Osteocyte (in vitro differentiated cells): ENCODE results near the gene CISD3. TPM values are rescaled to one million over a fixed set of nuclear protein-coding genes. Genes with fewer than 3 reads are reported as not detected.

Experiments
- DNase-seq: peaks from one replicate; pipeline ENCODE4 v3.0.0; 2021; ENCODE audit warnings: mixed read lengths; ENCODE audit not compliant: unreplicated experiment; ENCODE audit errors: extremely low spot score
- H3K27ac Mint-ChIP-seq: one replicate; pipeline ENCODE4 v1.8.0; 2021; ENCODE audit warnings: mild to moderate bottlenecking, mixed read lengths; ENCODE audit not compliant: unreplicated experiment
- H3K27me3 Mint-ChIP-seq: one replicate; pipeline ENCODE4 v1.8.0; 2021; ENCODE audit warnings: mixed read lengths; ENCODE audit not compliant: unreplicated experiment
- H3K36me3 Mint-ChIP-seq: one replicate; pipeline ENCODE4 v1.8.0; 2021; ENCODE audit warnings: mixed read lengths; ENCODE audit not compliant: unreplicated experiment
- H3K4me1 Mint-ChIP-seq: one replicate; pipeline ENCODE4 v1.8.0; 2021; ENCODE audit warnings: mixed read lengths; ENCODE audit not compliant: unreplicated experiment
- H3K4me3 Mint-ChIP-seq: one replicate; pipeline ENCODE4 v1.8.0; 2021; ENCODE audit warnings: mild to moderate bottlenecking, moderate library complexity, mixed read lengths; ENCODE audit not compliant: unreplicated experiment
- H3K9me3 Mint-ChIP-seq: one replicate; pipeline ENCODE4 v1.8.0; 2021; ENCODE audit warnings: mixed read lengths; ENCODE audit not compliant: unreplicated experiment
- CTCF ChIP-seq: fragments of 200-600 bp; sonication (generic); IDR thresholded peaks from 2 replicates; pipeline ENCODE4 v1.5.0; 2021; ENCODE audit warnings: antibody characterized with exemption, mild to moderate bottlenecking, moderate library complexity
- total RNA-seq: library from RNA; stranded (reverse); gene quantifications from 2 replicates; pipeline ENCODE4 v1.2.1, GENCODE V29; 2021

The CISD3 gene
- total RNA-seq, 1 donor from 2014 or later, result 16.7 TPM

DNA sequence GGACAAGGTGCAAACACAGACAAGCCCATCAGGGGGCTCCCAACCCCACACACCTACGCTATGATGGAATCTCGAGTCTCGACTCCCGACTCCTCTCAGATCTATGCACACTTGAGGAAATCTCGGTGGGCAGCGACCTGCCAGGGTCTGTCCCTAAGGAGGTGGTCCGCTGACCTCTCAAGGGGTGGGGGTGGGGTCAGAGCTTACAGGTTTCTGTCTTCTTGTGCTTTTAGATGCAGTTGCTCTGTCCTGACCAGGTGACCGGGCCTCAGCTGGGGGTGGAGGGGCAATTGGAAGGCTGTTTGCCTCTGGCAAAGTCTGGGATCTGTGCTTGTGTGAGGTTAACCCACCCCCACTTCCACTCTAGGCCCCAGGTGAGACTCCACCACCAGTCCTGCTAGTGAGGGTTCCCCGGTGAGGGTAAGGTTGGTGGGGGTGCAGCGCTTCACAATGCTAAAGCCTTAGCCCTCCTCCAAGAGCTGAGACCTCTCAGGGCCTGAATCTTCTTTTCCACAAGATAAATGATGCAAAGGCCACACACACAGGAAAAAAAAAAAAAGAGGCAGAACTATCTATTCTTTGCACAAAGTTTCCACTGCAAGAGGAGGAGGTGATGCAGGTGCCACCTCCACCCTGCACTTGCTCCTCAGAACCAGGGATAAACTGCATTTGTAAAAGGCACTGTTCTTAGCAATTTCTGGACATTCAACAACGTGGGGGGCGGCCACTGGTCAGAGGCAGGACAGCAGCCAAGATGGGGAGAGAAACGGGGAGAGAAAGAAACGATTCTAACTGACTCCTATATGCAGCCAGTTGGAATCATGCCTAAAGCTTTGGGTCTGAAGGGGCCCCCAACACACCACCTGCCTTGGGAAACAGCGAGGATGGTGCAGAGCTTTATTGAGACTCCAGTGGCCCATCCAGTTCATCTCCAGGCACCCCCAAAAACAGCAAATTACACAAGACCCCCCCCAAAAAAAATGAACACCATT is 4.1 kb downstream of the CISD3 start:
- Mint-ChIP-seq H3K27ac (no peak overlapping the region), H3K36me3 (peaks cover 21% of the 10 kb centered on the region), H3K27me3 (no peaks in the 10 kb centered on the region), H3K9me3 (no peaks in the 10 kb centered on the region), H3K4me3 (no peak overlapping the region), H3K4me1 (peaks cover 28% of the 10 kb centered on the region)
- no peak for TF ChIP-seq CTCF
- no peak for DNase-seq

DNA sequence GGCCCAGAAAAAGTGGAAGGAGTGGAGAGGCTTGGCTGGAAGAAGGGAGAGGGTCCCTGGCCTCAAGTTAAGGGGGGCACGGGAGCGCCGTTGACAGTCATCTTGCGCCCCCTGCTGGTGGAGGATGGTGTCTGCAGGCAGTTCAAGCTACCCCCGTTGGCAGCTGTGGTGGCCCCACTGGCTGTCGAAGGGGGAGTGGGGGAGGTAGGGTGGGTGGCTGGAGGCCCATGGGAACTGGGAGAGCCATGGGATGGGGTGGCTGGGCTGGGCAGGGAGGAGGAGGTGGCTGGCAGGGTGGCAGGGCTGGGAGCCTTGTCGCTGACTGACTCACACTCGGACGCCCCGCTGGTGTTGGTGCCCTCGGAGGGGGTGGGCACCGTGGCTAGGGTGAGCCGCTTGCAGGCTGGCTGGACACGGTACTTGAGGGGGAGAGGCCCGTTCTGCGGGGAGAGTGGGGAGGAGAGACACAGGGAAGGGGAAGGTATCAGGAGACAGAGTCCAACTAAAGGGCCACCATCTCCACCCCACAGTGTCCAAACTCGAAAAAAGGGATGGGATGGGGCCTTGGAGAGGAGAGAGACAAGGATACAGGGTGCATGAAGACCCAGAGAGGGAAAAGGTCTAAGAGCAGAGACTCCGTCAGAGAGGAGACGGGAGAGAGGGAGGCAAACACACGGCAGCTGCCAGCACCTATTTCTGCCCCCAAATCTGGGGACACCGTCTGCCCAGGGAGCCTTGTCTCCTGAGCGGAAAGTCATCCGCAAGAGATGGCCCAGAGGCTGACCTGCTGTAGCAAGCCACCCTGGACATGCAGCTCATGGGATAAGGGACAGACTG is 5.2 kb downstream of the CISD3 start:
- Mint-ChIP-seq H3K4me3 (no peak overlapping the region), H3K27me3 (no peaks in the 10 kb centered on the region), H3K36me3 (peaks cover 22% of the 10 kb centered on the region), H3K9me3 (no peaks in the 10 kb centered on the region), H3K27ac (peak overlapping the region; percentile 27), H3K4me1 (peaks cover 24% of the 10 kb centered on the region)
- peak; percentile 85 for TF ChIP-seq CTCF
- DNase-seq, result no peak

GRCh38 chr17:38738007-38738662 is 8.0 kb downstream of the CISD3 start:
- no peaks in the 10 kb centered on the region for H3K27me3 Mint-ChIP-seq

GRCh38 chr17:38738686-38739085 is 8.5 kb downstream of the CISD3 start:
- Mint-ChIP-seq H3K36me3 (peaks cover 18% of the 10 kb centered on the region), H3K4me1 (peaks cover 29% of the 10 kb centered on the region), H3K4me3 (no peak overlapping the region), H3K27me3 (no peaks in the 10 kb centered on the region), H3K27ac (no peak overlapping the region), H3K9me3 (no peaks in the 10 kb centered on the region)
- no peak for DNase-seq
- TF ChIP-seq CTCF, result no peak

More at GRCh38 chr17:38738007-38738662, 8.0 kb downstream of the CISD3 start:
- H3K4me3 Mint-ChIP-seq, result no peak overlapping the region
- no peak for DNase-seq
- H3K9me3 Mint-ChIP-seq, result no peaks in the 10 kb centered on the region
- H3K27ac Mint-ChIP-seq, result no peak overlapping the region
- TF ChIP-seq CTCF, result no peak
- peaks cover 20% of the 10 kb centered on the region for H3K36me3 Mint-ChIP-seq
- H3K4me1 Mint-ChIP-seq, result peaks cover 24% of the 10 kb centered on the region
